HG03575 (cell line): ENCODE measurements around the gene PCDH9.

ENCODE experiments used
- ATAC-seq: cut with Tn5 transposase; IDR thresholded peaks from one replicate; pipeline ENCODE4 v1.9.1; 2021; ENCODE audit not compliant: unreplicated experiment, insufficient number of reproducible peaks, low FRiP score; ENCODE audit errors: extremely low read depth

PCDH9 gene

DNA sequence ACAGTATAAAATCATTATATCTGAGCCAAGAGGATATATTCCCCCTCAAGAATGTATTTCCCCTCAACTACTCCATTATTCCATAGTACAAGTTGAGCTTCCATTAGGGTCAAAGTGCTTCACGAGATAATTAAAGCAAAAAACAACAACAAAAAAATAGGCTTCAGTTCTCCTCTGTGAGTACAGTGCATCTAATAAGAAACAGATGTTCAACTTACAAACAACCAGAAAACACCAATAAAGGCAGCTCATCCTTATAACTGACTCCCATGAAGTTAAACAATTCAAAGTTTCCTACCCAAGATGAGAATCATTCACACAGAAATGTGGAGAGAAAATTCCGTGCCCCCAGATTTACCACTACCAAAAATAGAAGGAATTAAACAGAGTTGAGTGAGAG, 854.4 kb downstream of the PCDH9 start:
- no peak for ATAC-seq

- no peak for ATAC-seq
Observed at GRCh38 chr13:66369666-66370065, 860.5 kb downstream of the PCDH9 start.

- no peak for ATAC-seq
Observed at GRCh38 chr13:66367356-66367755, 862.8 kb downstream of the PCDH9 start.

DNA sequence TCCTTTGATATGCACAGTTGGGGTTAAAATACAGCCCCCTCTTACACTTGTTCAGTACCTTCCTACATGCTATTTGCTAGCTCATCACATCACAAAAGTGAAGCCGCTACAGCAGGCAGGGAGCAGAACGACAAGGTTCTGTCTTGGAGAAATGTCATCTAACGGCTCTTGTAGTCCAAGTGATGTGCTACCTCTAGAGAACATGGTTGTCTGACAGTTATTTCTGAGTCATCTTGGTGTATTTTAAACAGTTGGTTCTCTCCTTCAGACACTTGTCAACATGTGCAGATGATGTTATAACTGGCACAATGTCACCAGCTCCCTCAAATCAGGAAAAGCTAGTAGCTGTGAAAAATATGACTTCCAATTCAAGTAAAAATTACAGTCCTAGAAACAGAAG, 865.0 kb downstream of the PCDH9 start:
- no peak for ATAC-seq

- no peak for ATAC-seq
Observed at GRCh38 chr13:66364346-66364745, 865.8 kb downstream of the PCDH9 start.

- ATAC-seq: no peak
Observed at GRCh38 chr13:66362485-66362884, 867.7 kb downstream of the PCDH9 start.

DNA sequence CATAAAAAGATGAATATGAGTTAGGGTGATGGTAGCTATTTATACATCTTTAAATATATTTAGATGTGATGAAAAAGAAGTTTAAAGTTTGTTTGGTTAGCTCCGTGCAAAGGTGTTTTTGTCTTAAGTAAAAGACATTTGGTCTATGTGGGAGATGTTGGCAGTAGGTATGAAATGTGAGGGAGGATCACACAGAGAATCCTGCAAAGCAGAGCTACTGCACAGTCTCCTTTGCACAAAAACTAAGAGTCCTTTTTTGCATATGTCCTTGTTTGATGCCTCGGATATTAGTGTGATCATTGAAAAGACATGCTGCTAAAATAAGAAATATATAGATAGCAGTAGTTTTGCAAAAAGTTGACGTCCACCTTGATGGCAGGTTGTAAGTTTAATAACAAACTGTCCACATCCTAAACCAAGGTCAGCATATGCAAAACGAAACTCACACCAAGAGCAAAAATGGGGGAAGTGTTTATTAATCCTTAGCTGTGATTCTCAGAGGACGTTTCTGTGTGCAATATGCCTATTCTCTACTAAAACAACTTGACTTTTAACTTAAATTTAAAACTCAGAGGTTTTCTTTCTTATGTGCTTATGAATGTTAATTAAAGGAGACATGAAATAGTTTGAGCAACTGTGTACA, 870.1 kb downstream of the PCDH9 start:
- no peak for ATAC-seq

DNA sequence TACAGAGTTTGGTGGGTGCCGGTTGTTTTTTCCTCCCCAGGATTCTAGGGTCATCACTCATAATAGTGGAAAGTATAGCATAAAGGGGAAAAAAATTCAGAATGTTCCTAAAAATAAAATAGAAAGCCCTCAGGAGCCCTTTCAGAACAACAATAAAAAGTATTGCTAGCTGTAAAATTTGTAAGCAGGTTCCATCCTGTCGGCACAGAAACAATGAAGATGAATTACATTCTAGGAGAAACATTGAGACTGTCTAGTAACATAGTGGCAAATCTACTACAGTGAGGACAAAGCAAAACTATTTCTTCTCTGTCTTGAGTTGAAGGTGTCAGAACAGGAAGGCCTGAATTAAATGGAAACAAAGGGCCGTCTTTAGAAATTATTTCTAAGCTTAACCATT, 870.7 kb downstream of the PCDH9 start:
- no peak for ATAC-seq

- ATAC-seq: no peak
Observed at GRCh38 chr13:66358564-66358963, 871.6 kb downstream of the PCDH9 start.

GRCh38 chr13:66357463-66357862, 872.7 kb downstream of the PCDH9 start:
- no peak for ATAC-seq

- ATAC-seq: no peak
Observed at GRCh38 chr13:66354879-66355751, 875.0 kb downstream of the PCDH9 start.

- no peak for ATAC-seq
Observed at GRCh38 chr13:66353664-66354063, 876.5 kb downstream of the PCDH9 start.

DNA sequence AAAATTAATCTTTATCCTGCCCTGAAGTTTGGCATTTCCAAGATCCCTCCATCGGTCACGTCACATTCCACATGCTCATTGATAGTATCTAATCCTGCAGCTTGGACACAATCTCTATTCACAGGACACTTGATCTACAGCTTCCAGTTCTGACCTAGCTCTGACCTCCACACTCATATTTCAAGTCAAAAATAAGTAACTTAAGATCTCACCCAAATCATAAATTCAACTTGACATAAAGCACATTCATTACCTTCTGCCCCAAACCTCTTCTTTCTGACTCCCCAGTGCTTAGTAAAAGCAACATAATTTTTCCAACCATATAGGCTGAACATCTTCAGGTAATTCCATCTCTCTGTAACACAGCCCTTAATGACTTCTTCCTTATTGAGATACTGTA, 880.2 kb downstream of the PCDH9 start:
- no peak for ATAC-seq

DNA sequence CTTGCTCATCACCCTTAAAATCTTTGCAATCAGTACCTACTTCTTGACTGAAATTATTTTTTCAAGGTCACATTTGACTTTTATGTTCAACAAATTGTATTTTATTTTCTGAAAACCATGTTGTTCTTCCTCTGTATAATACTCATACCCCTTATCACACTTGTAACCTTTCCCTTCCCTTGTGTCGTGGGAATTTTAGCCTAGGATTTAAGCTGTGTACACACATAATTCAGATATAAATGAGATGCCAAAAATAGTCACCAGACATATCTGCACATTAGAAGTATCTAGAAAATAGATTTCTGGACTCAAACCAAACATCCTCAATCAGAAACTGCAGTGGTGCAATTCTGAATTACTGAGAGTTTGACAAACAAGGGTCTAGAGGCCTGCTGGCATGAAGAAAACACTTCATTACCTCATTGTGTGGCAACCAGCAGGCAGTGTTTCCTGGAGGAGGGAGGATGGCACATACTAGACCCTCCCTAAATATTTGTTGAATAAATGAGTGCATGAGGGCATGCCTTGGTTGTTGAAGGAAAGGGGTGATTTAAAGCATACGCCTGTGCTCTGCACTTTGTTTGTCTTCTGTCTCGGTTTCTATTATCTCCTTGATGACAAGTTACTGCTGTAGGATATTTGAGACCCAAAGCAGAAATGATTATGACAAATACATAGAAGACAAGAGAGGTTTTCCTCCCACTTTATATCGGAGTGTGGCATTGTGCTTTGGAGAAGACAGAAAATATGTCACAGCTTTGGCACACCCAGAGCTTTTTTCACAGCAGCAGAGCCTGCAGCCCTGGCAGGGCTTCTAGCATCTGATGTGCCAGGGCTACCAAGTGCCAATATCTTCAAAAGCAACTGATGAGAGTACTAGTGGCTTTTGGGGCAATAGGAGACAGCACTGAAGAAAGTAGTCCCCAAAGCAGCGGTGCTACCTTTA, 881.1 kb downstream of the PCDH9 start:
- ATAC-seq: no peak

- no peak for ATAC-seq
Observed at GRCh38 chr13:66347486-66348117, 882.5 kb downstream of the PCDH9 start.

GRCh38 chr13:66345971-66346370, 884.2 kb downstream of the PCDH9 start:
- no peak for ATAC-seq

GRCh38 chr13:66345518-66345810, 884.7 kb downstream of the PCDH9 start:
- ATAC-seq: no peak

GRCh38 chr13:66344805-66345517, 885.2 kb downstream of the PCDH9 start:
- ATAC-seq: no peak
